ENCODE results near the gene CORIN.
"Not testable (repeated sequence)": the region's sequence is repeated elsewhere in the genome, so short reads cannot be mapped to it uniquely, and the experiment has no call there.

The CORIN gene

DNA sequence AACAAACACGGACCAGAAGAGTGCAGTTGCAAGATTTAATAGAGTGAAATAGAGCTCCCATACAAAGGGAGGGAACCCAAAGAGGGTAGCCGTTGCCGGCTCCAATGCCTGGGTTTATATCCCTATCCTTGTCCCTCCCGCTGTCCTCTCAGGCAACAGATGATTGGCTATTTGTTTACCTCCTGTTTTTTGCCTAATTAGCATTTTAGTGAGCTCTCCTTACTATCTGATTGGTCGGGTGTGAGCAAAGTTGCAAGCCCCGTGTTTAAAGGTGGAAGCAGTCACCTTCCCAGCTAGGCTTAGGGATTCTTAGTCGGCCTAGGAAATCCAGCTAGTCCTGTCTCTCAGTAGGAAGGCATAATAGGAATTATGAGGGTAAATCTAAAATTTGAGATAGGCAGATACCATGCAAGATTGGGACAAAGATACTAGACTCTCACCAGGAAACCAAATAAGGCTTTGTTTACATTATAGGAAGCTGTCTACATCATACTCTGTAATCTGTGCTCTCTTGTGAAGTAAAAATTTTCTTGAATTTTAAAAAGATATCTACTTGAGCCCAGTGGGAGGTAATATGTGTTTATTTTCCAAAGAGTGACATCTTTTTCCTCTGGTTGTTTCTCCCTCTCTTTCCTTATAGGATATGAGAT, 286.8 kb downstream of the CORIN start:
- DNase-seq = no peak

DNA sequence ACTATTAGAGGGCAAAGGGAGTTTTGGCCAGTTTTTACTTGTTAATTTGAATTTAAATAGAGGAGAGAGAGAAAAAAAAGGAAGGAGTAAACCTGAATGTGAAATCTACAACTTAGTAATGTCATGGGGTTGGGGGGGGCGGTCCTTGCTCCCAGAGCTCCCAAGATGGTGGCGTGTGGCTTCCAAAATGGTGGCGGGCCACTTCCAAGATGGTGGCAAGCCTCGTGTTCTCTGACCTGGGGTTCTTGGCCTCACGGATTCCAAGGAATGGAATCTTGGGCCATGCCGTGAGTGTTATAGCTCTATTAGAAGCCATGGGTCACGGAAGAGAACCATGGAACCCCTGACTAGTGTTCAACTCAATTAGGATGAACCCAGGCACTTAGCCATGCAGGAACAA, 287.5 kb downstream of the CORIN start:
- DNase-seq = not testable (repeated sequence)
